K562 (cell line): Measurements from ENCODE around the gene TRPM4. TPM values are rescaled to one million over a fixed set of nuclear protein-coding genes. Genes with fewer than 3 reads are reported as not detected.
A peak's percentile ranks its signal among the peaks of the same experiment; 100 is the strongest.

Source experiments
- ARHGAP35 ChIP-seq: fragments of 450-650 bp; IDR thresholded peaks from 2 replicates; pipeline ENCODE4 v1.6.1; 2018; ENCODE audit not compliant: partially characterized antibody
- EGR1 ChIP-seq: fragments of 450-650 bp; conservative IDR thresholded peaks from 2 replicates; pipeline ENCODE4 v1.6.1; 2017; ENCODE audit warnings: mild to moderate bottlenecking
- FOXA3 ChIP-seq, 2 experiments: fragments of 450-650 bp in 1 of 2; sonication (generic) in 1 of 2; formaldehyde crosslinking; IDR thresholded peaks in 1 of 2; conservative IDR thresholded peaks in 1 of 2; 2 replicates each; pipeline versions ENCODE4 v1.4.0 to v1.8.0; 2020 to 2022; ENCODE audit warnings: mild to moderate bottlenecking in 2 of 2, missing genetic modification reagents in 1 of 2
- GABPA ChIP-seq: fragments of 200-800 bp; sonication (Bioruptor generic); conservative IDR thresholded peaks from 2 replicates; pipeline ENCODE4 v1.6.1; 2016; ENCODE audit warnings: low read depth, missing genetic modification characterization, missing compliant biosample characterization
- IFI16 ChIP-seq: fragments of 250-450 bp; sonication (Bioruptor Pico); IDR thresholded peaks from 2 replicates; pipeline ENCODE4 v2.1.2; 2022; ENCODE audit warnings: mild to moderate bottlenecking, inconsistent platforms
- NR2F6 ChIP-seq: fragments of 450-650 bp; formaldehyde crosslinking; IDR thresholded peaks from 2 replicates; pipeline ENCODE4 v1.4.0; 2020; ENCODE audit warnings: mild to moderate bottlenecking
- SMARCA5 ChIP-seq: fragments of 450-650 bp; IDR thresholded peaks from 2 replicates; pipeline ENCODE4 v1.6.1; 2016
- ZBTB1 ChIP-seq: sonication (generic); formaldehyde crosslinking; IDR thresholded peaks from 2 replicates; pipeline ENCODE4 v1.8.1; 2023; ENCODE audit warnings: missing genetic modification reagents, low read depth, mild to moderate bottlenecking, borderline replicate concordance
- ZNF274 ChIP-seq: IDR thresholded peaks from 2 replicates; pipeline ENCODE4 v1.6.1; 2011; ENCODE audit warnings: low read depth, mild to moderate bottlenecking, low read length, moderate library complexity, borderline replicate concordance
- polyA plus RNA-seq, 8 experiments: library from polyadenylated mRNA; depleted of rRNA in 4 of 8; stranded (reverse) in 5 of 8; unstranded in 3 of 8; fragments of >200 nt; fragmentation: Nextera tagmentation in 2 of 8; fragmentation: Illumina TruSeq in 1 of 8; extraction: Ambion mirVana in 2 of 8; extraction: Trizol in 1 of 8; gene quantifications; 2 replicates each; pipeline versions ENCODE4 v1.2.1 to v1.2.3, GENCODE V29; 2011 to 2014; ENCODE audit warnings: inconsistent platforms in 1 of 8, missing spikeins in 1 of 8
- total RNA-seq, 7 experiments: library from RNA; depleted of rRNA in 6 of 7; stranded (reverse); fragments of >200 nt in 6 of 7; fragmentation: Illumina TruSeq in 2 of 7; extraction: Trizol in 2 of 7; gene quantifications; 2 replicates each; pipeline versions ENCODE4 v1.2.1 to v1.2.3, GENCODE V29; 2011 to 2021; ENCODE audit warnings: low replicate concordance in 1 of 7
- TF ChIP-seq, protein P1 (sequence below), 2 experiments: IDR thresholded peaks in 1 of 2; conservative IDR thresholded peaks in 1 of 2; 2 replicates each; pipeline ENCODE4 v1.6.1; 2016; ENCODE audit warnings: low read depth in 2 of 2, mild to moderate bottlenecking in 1 of 2, missing compliant biosample characterization in 1 of 2, missing genetic modification characterization in 1 of 2, moderate library complexity in 1 of 2
- TF ChIP-seq, protein P2 (sequence below), 2 experiments: fragments of 450-650 bp; conservative IDR thresholded peaks; 2 replicates each; pipeline ENCODE4 v1.6.1; 2017; ENCODE audit warnings: mild to moderate bottlenecking in 2 of 2, moderate library complexity in 2 of 2
- TF ChIP-seq, protein P3 (sequence below): sonication (generic); formaldehyde crosslinking; IDR thresholded peaks from 2 replicates; pipeline ENCODE4 v1.8.1; 2023; ENCODE audit warnings: missing genetic modification reagents, mild to moderate bottlenecking, borderline replicate concordance
- TF ChIP-seq, protein P4 (sequence below): fragments of 250-450 bp; sonication (Bioruptor Pico); IDR thresholded peaks from 2 replicates; pipeline ENCODE4 v1.4.0; 2020

TRPM4 gene
- total and polyA plus RNA-seq, 9 of the 15 experiments (the other 6 are each of a cell fraction or from before 2014, with no cell fraction given) = 6.5 to 45.4 (median 15.2) TPM

DNA sequence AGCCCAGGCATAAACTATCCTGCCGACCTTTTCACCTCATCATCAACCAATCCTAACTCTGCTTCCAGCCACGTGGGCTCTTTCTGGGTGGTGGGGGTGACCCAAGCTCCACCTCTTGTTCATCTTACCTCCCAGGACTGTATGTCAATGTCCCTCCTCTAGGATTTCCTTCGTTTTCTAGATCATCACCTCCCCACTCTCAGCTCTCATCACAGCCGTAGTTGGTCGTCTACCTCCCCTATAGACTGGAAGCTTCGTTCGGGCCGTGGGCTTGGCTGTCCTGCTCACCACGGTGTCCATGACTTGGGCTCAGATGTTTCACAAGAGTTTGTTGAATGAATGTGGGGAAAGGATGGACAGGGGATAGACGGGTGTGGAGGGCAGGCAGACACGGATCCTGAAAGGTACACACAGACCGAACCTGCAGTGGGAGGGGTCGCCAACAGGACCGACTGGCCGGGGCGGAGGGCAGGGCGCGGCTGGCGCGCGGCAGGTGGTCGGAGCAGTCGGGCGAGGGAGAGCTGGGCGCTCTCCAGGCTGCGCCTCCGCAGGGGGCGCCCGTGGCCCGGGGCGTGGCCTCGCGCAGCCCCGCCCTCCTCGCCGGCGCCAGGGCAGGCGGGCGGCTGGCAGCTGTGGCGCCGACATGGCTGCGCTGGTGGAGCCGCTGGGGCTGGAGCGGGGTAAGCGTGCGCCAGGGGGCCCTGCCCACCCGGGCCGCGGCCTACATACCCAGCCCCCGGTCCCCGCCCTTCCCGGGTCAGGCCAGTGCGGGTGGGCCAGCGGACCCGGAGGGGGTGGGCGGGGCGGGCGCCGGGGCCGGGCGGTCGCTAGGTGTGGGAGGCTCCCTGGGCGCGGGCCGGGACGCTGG is 43.6 kb upstream of the TRPM4 start, which contains the start of gene LIN7B (continued):
- TF ChIP-seq FOXA3 (CRISPR knock-in tag; conservative IDR thresholded peaks at IDR 0.05 in 1 of 2, IDR thresholded peaks at IDR 0.05 in 1 of 2) = peak in 1 of 2 experiments; percentile 72; a peak in 1 of 4 replicates
- TF ChIP-seq ARHGAP35 = no peak
- TF ChIP-seq ZNF274 = no peak
- no peak for TF ChIP-seq GABPA (tag)
- TF ChIP-seq ZBTB1 (CRISPR knock-in tag) = 0 out of 2 replicates have a peak, but pooled peaks have one; percentile 28
- no peak for TF ChIP-seq NR2F6 (CRISPR knock-in tag)
- TF ChIP-seq SMARCA5 = 0 out of 2 replicates have a peak, but pooled peaks have one; percentile 60
- TF ChIP-seq, protein P1, sequence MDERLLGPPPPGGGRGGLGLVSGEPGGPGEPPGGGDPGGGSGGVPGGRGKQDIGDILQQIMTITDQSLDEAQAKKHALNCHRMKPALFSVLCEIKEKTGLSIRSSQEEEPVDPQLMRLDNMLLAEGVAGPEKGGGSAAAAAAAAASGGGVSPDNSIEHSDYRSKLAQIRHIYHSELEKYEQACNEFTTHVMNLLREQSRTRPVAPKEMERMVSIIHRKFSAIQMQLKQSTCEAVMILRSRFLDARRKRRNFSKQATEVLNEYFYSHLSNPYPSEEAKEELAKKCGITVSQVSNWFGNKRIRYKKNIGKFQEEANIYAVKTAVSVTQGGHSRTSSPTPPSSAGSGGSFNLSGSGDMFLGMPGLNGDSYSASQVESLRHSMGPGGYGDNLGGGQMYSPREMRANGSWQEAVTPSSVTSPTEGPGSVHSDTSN (CRISPR knock-in tag; IDR thresholded peaks at IDR 0.05; ENCODE audit: low read depth) = no peak
- TF ChIP-seq, protein P1 (tag; conservative IDR thresholded peaks at IDR 0.05; ENCODE audit: low read depth) = no peak
- TF ChIP-seq, protein P2, sequence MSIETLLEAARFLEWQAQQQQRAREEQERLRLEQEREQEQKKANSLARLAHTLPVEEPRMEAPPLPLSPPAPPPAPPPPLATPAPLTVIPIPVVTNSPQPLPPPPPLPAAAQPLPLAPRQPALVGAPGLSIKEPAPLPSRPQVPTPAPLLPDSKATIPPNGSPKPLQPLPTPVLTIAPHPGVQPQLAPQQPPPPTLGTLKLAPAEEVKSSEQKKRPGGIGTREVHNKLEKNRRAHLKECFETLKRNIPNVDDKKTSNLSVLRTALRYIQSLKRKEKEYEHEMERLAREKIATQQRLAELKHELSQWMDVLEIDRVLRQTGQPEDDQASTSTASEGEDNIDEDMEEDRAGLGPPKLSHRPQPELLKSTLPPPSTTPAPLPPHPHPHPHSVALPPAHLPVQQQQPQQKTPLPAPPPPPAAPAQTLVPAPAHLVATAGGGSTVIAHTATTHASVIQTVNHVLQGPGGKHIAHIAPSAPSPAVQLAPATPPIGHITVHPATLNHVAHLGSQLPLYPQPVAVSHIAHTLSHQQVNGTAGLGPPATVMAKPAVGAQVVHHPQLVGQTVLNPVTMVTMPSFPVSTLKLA (conservative IDR thresholded peaks at IDR 0.05) = peak; percentile 62 to 70; a peak in 3 of 4 replicates
- TF ChIP-seq, protein P3, sequence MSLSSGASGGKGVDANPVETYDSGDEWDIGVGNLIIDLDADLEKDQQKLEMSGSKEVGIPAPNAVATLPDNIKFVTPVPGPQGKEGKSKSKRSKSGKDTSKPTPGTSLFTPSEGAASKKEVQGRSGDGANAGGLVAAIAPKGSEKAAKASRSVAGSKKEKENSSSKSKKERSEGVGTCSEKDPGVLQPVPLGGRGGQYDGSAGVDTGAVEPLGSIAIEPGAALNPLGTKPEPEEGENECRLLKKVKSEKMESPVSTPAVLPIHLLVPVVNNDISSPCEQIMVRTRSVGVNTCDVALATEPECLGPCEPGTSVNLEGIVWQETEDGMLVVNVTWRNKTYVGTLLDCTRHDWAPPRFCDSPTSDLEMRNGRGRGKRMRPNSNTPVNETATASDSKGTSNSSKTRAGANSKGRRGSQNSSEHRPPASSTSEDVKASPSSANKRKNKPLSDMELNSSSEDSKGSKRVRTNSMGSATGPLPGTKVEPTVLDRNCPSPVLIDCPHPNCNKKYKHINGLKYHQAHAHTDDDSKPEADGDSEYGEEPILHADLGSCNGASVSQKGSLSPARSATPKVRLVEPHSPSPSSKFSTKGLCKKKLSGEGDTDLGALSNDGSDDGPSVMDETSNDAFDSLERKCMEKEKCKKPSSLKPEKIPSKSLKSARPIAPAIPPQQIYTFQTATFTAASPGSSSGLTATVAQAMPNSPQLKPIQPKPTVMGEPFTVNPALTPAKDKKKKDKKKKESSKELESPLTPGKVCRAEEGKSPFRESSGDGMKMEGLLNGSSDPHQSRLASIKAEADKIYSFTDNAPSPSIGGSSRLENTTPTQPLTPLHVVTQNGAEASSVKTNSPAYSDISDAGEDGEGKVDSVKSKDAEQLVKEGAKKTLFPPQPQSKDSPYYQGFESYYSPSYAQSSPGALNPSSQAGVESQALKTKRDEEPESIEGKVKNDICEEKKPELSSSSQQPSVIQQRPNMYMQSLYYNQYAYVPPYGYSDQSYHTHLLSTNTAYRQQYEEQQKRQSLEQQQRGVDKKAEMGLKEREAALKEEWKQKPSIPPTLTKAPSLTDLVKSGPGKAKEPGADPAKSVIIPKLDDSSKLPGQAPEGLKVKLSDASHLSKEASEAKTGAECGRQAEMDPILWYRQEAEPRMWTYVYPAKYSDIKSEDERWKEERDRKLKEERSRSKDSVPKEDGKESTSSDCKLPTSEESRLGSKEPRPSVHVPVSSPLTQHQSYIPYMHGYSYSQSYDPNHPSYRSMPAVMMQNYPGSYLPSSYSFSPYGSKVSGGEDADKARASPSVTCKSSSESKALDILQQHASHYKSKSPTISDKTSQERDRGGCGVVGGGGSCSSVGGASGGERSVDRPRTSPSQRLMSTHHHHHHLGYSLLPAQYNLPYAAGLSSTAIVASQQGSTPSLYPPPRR = peak; percentile 85; the same call in 1 of the 2 replicates
- TF ChIP-seq, protein P4, sequence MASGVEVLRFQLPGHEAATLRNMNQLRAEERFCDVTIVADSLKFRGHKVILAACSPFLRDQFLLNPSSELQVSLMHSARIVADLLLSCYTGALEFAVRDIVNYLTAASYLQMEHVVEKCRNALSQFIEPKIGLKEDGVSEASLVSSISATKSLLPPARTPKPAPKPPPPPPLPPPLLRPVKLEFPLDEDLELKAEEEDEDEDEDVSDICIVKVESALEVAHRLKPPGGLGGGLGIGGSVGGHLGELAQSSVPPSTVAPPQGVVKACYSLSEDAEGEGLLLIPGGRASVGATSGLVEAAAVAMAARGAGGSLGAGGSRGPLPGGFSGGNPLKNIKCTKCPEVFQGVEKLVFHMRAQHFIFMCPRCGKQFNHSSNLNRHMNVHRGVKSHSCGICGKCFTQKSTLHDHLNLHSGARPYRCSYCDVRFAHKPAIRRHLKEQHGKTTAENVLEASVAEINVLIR (CRISPR knock-in tag) = peak; percentile 13; the same call in 1 of the 2 replicates
- no peak for TF ChIP-seq IFI16 (CRISPR knock-in tag)
- no peak for TF ChIP-seq EGR1
